Endodermal cell (in vitro differentiated cells): ENCODE results near the gene LIMS1. TPM values are rescaled to one million over a fixed set of nuclear protein-coding genes. Genes with fewer than 3 reads are reported as not detected.
"Not testable (repeated sequence)": the region's sequence is repeated elsewhere in the genome, so short reads cannot be mapped to it uniquely, and the experiment has no call there.

Source experiments
- DNase-seq: peaks from one replicate; pipeline ENCODE4 v3.0.0-alpha.2; 2017
- H3K27ac ChIP-seq: 2 replicates; pipeline ENCODE4 v1.5.1; 2013; ENCODE audit warnings: mild to moderate bottlenecking, low read depth, low read length, moderate library complexity
- H3K27me3 ChIP-seq: 2 replicates; pipeline ENCODE4 v1.6.1; 2013; ENCODE audit warnings: mild to moderate bottlenecking, low read length, moderate library complexity; ENCODE audit not compliant: insufficient read depth, control insufficient read depth, poor library complexity, severe bottlenecking
- H3K36me3 ChIP-seq: 2 replicates; pipeline ENCODE4 v1.7.0; 2013; ENCODE audit warnings: mild to moderate bottlenecking, low read length, moderate library complexity; ENCODE audit not compliant: control insufficient read depth, insufficient read depth
- H3K4me1 ChIP-seq: one replicate; pipeline ENCODE4 v1.7.0; 2013; ENCODE audit warnings: low read length; ENCODE audit not compliant: control insufficient read depth, insufficient read depth
- H3K4me3 ChIP-seq: 2 replicates; pipeline ENCODE4 v1.5.1; 2013; ENCODE audit warnings: mild to moderate bottlenecking, low read length, moderate library complexity
- H3K9ac ChIP-seq: 2 replicates; pipeline ENCODE4 v1.6.1; 2013; ENCODE audit warnings: mild to moderate bottlenecking, low read length, moderate library complexity; ENCODE audit not compliant: poor library complexity, severe bottlenecking; ENCODE audit errors: extremely low read depth
- H3K9me3 ChIP-seq: 2 replicates; pipeline ENCODE4 v1.6.1; 2013; ENCODE audit warnings: mild to moderate bottlenecking, low read length, moderate library complexity; ENCODE audit not compliant: control insufficient read depth
- H3K27ac Mint-ChIP-seq: 2 replicates; pipeline ENCODE4 v1.8.0; 2020; ENCODE audit warnings: mixed read lengths
- H3K27me3 Mint-ChIP-seq: 2 replicates; pipeline ENCODE4 v1.8.0; 2021; ENCODE audit warnings: mild to moderate bottlenecking, mixed read lengths; ENCODE audit not compliant: insufficient read depth
- H3K36me3 Mint-ChIP-seq: 2 replicates; pipeline ENCODE4 v1.8.0; 2020; ENCODE audit warnings: low read depth, mixed read lengths
- H3K4me1 Mint-ChIP-seq: 2 replicates; pipeline ENCODE4 v1.8.0; 2020; ENCODE audit warnings: mixed read lengths
- H3K4me3 Mint-ChIP-seq: 2 replicates; pipeline ENCODE4 v1.8.0; 2020; ENCODE audit warnings: mild to moderate bottlenecking, moderate library complexity, mixed read lengths
- H3K9me3 Mint-ChIP-seq: 2 replicates; pipeline ENCODE4 v1.8.0; 2020; ENCODE audit warnings: mild to moderate bottlenecking, mixed read lengths
- WGBS, 2 experiments: methylation state at CpG; one replicate each; pipeline versions ENCODE4 v1.1.5 to v1.1.7; 2013; ENCODE audit warnings: missing lambda C conversion rate in 2 of 2, mixed read lengths in 1 of 2; ENCODE audit not compliant: insufficient coverage in 1 of 2, insufficient read length in 1 of 2; 5-methylcytosine and 5-hydroxymethylcytosine counted together
- total RNA-seq, 2 donors: library from RNA; stranded (reverse); fragmentation: NEBNext Ultra II Directional in 1 of 2; extraction: Animal tissue kit (Norgen Biotek cat#: 25700) in 1 of 2; gene quantifications; 2 replicates in 1 of 2; 3 replicates in 1 of 2; pipeline ENCODE4 v1.2.1, GENCODE V29; 2021
- TF ChIP-seq, protein P1 (sequence below): fragments of 200-600 bp; sonication (generic); conservative IDR thresholded peaks from 2 replicates; pipeline ENCODE4 v1.5.0; 2021; ENCODE audit warnings: antibody characterized with exemption, mild to moderate bottlenecking

LIMS1 gene
- total RNA-seq, 2 donors from 2014 or later = 45.9 to 46.6 TPM

DNA sequence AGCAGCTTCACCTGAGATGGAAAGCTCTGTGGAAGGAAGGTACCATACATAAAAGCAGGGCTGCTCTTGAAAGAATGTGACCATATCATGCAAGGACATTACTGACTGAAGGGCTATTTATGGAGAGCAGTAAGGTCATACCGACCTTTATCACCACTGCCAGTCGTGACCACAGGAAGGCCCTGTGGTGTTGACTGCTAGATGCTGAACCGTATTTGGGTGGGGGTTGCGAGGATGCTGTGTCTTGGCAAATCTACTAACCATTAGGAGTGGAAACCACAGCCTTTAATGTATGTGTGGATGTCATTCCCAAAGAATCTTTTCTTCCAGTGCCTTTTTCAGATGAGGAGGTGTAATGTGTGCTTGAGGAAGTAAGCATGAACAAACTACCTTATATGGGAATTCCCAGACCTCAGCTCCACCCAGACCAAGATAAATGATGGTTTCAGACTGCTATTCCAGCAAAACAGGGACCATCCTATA is 60.8 kb downstream of the LIMS1 start:
- Histone ChIP-seq H3K4me3 (no peak overlapping the region), H3K9me3 (no peaks in the 10 kb centered on the region), H3K9ac (no peak overlapping the region), H3K27ac (no peak overlapping the region), H3K36me3 (peaks cover 2% of the 10 kb centered on the region), H3K4me1 (peaks cover 24% of the 10 kb centered on the region), H3K27me3 (no peaks in the 10 kb centered on the region)
- H3K36me3 Mint-ChIP-seq = no peaks in the 10 kb centered on the region
- no peak overlapping the region for H3K4me3 Mint-ChIP-seq
- TF ChIP-seq, protein P1, sequence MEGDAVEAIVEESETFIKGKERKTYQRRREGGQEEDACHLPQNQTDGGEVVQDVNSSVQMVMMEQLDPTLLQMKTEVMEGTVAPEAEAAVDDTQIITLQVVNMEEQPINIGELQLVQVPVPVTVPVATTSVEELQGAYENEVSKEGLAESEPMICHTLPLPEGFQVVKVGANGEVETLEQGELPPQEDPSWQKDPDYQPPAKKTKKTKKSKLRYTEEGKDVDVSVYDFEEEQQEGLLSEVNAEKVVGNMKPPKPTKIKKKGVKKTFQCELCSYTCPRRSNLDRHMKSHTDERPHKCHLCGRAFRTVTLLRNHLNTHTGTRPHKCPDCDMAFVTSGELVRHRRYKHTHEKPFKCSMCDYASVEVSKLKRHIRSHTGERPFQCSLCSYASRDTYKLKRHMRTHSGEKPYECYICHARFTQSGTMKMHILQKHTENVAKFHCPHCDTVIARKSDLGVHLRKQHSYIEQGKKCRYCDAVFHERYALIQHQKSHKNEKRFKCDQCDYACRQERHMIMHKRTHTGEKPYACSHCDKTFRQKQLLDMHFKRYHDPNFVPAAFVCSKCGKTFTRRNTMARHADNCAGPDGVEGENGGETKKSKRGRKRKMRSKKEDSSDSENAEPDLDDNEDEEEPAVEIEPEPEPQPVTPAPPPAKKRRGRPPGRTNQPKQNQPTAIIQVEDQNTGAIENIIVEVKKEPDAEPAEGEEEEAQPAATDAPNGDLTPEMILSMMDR = no peak
- H3K9me3 Mint-ChIP-seq = peaks cover 2% of the 10 kb centered on the region
- WGBS, 2 experiments = 71 to 81% methylated on average over 2 to 4 of the region's 4 CpGs
- DNase-seq = peak; percentile 62
- peaks cover 32% of the 10 kb centered on the region for H3K4me1 Mint-ChIP-seq
- no peaks in the 10 kb centered on the region for H3K27me3 Mint-ChIP-seq
- H3K27ac Mint-ChIP-seq = peak overlapping the region; percentile 69

DNA sequence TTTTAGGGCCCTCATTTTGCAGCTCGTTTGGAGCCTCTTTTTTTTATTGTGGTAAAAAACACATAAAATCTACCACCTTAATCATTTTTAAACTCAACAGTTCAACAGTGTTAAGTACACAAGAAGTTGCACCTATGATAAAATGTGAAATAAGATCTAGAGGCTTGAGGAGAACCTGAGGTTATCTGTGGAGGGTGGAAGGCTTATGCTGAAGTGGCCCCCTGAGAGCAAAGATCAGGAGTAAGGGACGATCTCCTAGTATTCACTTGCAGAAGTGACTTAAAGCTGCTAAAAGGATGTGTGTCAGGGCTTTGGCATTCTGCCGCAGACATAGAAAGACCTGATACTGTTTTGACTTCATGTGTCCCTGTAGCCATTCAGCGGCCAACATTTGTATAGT is 61.5 kb downstream of the LIMS1 start:
- H3K36me3 Mint-ChIP-seq, H3K27me3 Mint-ChIP-seq, H3K9me3 Mint-ChIP-seq, H3K9me3 ChIP-seq, H3K4me3 ChIP-seq, H3K4me3 Mint-ChIP-seq, DNase-seq, H3K27me3 ChIP-seq, H3K9ac ChIP-seq, H3K36me3 ChIP-seq: not testable (repeated sequence)
- Mint-ChIP-seq H3K4me1 (peaks cover 32% of the 10 kb centered on the region), H3K27ac (peak overlapping the region; percentile 74)
- Histone ChIP-seq H3K27ac (peak overlapping the region; percentile 17), H3K4me1 (peaks cover 24% of the 10 kb centered on the region)
- WGBS, 2 experiments = 48 to 57% methylated on average over 2 to 3 of the region's 4 CpGs

DNA sequence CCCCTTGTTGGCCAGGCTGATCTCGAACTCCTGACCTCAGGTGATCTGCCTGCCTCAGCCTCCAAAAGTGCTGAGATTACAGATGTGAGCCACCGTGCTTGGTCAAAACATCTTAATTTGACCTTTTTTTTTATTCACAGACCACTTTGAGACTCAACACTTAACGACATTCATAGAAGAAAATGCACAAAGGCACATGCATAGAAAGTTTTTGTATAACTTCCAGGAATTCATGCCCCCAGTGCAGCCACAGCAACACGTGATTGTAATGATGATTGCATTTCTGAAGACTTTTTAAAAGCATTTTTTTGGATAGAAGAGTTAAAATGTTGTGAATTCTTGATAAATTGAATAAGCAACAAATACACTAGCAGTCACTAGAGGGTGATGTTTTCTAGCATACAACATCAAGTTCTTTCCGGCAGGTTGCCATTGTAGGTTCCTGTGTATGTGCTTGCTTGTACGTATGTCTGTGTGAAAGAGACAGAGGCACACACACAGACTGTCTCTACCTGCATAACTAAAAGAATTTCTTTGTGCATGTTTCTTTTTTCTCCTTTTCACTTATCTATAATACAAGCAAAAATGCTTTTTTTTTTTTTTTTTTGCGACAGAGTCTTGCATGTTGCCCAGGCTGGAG is 63.0 kb downstream of the LIMS1 start:
- H3K4me3 Mint-ChIP-seq, H3K36me3 Mint-ChIP-seq, H3K36me3 ChIP-seq, H3K27ac ChIP-seq, H3K9me3 ChIP-seq, H3K4me3 ChIP-seq, H3K27me3 Mint-ChIP-seq, H3K27me3 ChIP-seq, H3K27ac Mint-ChIP-seq, H3K9ac ChIP-seq, H3K9me3 Mint-ChIP-seq, DNase-seq: not testable (repeated sequence)
- 90 to 93% methylated on average over 3 to 6 of the region's 7 CpGs for WGBS, 2 experiments
- H3K4me1 Mint-ChIP-seq = peaks cover 32% of the 10 kb centered on the region
- H3K4me1 ChIP-seq = peaks cover 24% of the 10 kb centered on the region
- TF ChIP-seq, protein P1 = peak; percentile 57

DNA sequence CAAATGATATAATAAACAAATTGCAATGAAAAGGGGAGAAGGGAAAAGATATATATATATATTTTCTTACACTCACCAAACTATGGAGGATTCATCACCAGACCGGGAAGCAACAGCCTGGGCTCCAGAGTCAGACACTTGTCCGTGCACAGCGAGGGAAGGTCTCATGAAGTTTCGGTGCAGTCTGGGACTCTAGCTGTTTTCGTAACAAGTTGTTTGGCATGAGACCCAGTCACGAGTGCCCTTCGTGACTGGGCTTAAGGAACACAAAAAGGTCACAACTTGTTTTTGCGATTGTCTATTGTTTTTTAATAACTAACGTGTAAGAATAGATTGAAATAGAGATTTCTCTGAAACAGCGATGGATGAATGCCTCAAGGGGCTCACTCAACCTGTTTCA is 66.9 kb downstream of the LIMS1 start:
- not testable (repeated sequence) for H3K4me1 Mint-ChIP-seq, H3K9me3 Mint-ChIP-seq, H3K4me1 ChIP-seq, H3K36me3 ChIP-seq, H3K27me3 Mint-ChIP-seq, H3K9ac ChIP-seq, H3K27ac Mint-ChIP-seq, DNase-seq, H3K27me3 ChIP-seq, H3K4me3 ChIP-seq, H3K9me3 ChIP-seq, H3K4me3 Mint-ChIP-seq, H3K27ac ChIP-seq, H3K36me3 Mint-ChIP-seq
- WGBS, 2 experiments = 86 to 94% methylated on average over 6 to 10 of the region's 10 CpGs
